T1000 (cell line): ENCODE results near the gene FBXW7.
A peak's percentile ranks its signal among the peaks of the same experiment; 100 is the strongest.

ENCODE experiments used
- DNase-seq: peaks from one replicate; lab custom pipeline; 2025; ENCODE audit warnings: mixed read lengths; lab: John Stamatoyannopoulos, UW

Gene FBXW7

DNA sequence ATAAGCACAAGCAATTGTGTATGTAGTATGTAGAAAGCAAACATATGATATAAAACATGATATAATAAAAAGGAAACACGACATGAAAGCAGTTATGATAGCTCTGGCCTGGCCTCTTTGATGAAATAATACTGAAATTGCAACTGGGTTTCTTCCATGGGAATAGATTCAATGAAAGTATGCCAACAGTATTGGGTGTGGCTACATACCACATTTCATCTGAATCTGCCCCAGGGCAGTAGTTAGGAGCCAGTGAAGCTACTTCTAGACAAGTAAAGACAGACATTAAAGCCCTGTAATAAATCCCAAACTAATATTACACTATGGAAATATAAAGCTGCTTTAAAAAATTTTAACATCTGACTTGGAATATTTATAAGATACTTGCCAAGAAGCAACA, 207.3 kb downstream of the FBXW7 start:
- DNase-seq, result no peak

- no peak for DNase-seq
Observed at GRCh38 chr4:152327606-152328453, 208.1 kb downstream of the FBXW7 start.

GRCh38 chr4:152325831-152326230, 210.1 kb downstream of the FBXW7 start:
- no peak for DNase-seq

DNA sequence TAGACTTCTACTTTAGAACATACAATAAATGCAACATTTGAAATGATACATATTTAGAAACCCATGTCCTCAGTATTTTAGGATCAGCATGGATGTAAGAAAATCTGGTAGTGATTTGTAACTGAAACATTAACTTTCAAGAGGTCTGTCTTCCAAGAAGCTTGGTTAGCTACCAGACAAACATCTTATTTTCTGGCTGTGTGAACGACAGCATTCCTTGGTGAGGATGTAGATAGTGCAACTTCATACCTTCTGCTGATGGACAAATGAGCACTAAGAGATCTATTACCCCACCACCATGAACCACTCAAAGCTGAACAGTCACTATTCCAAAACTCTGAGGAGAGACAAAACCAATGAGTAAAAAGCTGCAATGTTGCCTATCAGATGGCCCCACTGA, 212.7 kb downstream of the FBXW7 start:
- no peak for DNase-seq

DNA sequence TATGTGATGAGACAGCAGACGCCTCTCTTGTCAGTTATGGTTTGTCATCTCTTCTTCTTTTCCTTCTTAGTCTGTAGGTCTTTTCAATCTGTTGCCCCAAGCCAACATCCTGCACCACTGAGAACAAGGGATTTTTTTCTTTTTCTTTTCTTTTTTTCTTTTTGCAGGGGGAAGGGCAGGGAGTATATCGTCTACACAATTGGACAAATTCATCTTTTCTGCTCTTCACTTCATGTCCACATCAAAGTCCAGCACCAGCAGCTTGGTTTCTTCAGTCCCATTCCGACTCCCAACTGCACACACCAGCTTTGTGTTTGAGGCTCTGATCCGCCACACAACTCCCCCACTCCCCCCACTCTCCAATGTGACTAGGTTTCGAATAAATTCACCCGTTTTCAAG, 213.2 kb downstream of the FBXW7 start:
- DNase-seq, result no peak

GRCh38 chr4:152321923-152322322, 214.0 kb downstream of the FBXW7 start:
- DNase-seq, result no peak

GRCh38 chr4:152321398-152321797, 214.5 kb downstream of the FBXW7 start:
- no peak for DNase-seq

DNA sequence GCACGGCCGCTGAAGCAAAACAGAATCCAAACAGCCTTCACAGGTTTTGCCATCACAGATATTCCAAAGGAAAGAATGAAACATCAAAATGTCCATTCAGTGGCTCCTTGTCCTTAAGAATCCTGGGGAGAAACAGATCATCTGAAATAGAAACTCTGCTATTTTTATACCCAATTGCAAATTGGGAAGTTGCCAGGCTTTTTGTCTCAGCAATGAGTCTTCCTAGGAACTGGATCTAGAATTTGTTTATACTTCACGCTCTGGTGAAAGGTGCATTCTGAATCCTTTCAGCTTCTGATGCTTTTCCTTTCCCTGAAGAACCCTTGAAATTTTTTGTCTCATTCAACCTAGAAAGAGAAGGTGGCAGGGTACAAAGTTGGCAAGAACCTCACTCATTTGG, 218.9 kb downstream of the FBXW7 start:
- DNase-seq, result no peak

DNA sequence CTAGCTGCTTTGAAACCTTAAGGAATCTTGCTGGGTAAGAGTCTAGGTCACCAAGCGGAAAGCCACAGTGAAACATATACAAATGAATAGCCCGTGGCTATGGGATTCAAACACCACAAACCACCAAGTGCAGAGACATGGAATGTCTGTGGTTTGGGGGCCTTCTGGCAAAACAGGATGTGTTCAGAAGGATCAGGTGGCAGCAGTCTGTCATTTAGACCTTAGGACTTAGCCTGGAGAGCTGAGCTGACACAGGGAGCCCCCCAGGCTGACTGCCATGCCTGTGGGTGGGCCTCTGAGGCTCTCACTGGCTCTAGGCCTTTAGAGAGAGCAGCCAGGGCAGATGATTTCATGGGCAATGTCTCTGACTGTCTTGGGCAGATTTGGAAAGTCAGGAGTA, 225.6 kb downstream of the FBXW7 start:
- peak; percentile 31 for DNase-seq

DNA sequence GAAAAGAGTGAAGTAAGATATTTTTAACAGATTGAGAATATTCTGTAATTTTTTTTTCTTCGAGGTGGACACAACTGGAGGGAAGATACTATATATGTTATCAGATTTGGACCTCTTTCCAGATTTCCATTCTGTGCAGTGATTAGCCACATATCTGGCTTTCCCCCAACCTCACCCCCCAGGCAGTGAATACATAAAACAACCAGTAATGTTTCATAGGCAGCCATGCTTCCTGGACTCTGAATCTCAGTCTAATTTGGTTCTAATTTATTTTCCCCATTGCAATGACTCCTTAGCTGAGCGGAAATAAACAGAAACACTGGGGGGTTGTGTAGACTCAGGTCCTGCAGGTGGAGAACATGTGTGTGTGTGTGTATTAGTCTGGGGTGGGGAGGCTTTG, 226.5 kb downstream of the FBXW7 start:
- no peak for DNase-seq

DNA sequence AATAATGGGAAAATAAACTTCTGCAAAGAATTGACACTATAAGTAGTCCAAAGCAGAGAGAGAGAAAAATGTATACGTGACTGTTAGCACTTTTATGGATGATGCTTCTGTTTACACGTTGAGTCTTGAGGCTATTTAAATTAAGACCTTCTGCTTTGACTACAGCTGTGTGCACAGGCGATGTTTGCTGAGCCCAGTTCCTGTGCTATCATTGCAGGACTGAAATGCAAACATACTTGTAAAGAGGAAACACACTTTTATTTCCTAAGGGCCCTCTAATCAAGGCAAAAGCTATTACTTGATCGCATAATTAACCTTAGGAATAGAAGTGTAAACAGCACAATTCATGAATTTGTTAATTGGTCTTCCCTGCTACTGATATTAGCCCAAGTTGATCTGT, 226.9 kb downstream of the FBXW7 start:
- DNase-seq, result no peak

DNA sequence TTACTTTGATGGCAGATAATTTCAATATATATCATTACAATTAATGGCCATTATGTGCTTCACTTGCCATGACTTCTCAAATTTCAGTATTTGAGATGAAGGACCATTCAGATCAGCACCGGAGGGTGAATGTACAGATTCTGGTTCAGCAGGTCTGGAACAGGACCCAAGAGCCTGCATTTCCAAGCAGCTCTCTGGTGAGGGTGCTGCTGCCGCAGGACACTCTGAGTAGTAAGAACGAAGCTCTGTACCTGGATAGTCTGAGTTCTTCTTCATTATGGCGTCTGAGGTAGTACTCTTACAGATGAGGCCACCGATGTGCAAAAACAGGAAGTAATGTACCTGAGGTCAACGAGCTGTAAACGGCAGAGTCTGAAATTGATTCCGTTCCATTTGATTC, 228.2 kb downstream of the FBXW7 start:
- DNase-seq, result no peak

- DNase-seq, result no peak
Observed at GRCh38 chr4:152306541-152306940, 229.4 kb downstream of the FBXW7 start.

DNA sequence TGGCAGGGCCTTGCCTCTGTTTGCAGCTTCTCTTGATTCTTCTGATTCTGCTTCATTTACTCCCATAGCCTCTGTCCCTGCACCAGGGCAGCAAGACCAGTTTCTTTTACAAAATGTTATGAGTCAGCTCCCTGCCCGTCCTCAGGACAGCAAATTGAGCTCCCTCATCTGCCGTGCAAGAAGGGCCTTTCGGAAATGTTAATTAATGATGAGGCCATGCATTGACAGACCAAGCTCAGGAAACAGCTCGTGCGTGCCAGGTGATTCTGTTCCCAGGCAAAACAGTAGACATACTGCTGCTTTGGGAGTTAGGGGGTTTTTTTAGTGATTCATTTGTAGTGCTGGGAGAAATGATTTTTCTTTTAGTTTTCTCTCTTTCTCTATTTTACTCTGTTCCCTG, 231.7 kb downstream of the FBXW7 start:
- no peak for DNase-seq

DNA sequence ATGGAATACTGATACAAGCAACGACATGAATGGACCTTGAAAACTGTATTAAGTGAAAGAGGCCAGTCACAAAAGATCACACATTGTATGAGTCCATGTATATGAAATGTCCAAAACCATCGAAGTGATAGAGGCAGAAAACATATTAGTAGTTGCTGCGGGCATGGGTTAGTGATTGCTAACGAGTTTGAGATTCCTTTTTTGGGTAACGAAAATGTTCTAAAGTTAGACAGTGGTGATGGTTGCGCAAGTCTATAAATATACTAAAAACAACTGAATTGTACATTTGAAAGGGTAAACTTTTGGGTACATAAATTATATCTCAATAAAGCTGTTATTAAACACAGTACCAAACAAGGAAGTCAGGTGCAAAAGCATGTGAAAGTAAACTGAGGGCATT, 234.5 kb downstream of the FBXW7 start:
- DNase-seq, result no peak

DNA sequence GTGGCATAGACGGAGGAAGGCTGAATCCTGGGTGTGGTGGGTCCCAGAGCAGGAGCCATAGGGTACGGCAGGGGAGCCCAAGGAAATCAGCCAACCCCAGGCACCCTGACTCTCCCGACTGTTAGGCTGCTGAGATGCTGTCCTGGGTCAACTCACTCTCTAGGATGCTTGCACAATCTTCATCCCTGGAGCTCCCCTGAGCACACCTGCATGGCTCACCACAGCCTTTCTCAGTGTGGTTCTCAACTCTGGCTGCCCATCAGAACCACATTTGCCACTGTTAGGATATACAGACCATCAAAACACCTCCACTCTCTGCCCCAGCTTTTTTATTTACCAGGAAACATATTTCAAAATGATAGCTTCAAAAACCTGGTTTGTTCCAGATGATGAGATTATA, 236.3 kb downstream of the FBXW7 start:
- no peak for DNase-seq

GRCh38 chr4:152296386-152296785, 239.5 kb downstream of the FBXW7 start:
- DNase-seq, result no peak

- DNase-seq, result no peak
Observed at GRCh38 chr4:152294765-152295164, 241.1 kb downstream of the FBXW7 start.

GRCh38 chr4:152294331-152294730, 241.6 kb downstream of the FBXW7 start:
- no peak for DNase-seq

DNA sequence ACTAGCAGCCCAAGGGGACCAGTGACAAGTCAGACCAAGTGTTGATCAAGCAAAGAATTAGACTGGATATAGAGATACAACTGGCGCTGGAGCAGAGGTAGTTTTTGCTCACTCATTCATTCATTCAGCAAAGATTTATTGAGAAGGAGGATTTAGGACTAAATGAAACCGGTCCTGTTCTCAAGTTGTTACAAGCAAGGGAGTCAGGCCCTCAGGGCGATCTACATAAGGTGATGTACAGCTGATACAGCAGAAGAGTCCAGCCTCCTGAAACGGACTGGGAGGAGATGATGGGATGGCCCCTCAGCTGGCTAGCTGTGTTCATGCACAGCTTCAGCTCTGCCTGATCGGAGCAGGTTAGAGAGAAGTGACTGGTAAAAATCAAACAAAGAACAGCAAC, 242.4 kb downstream of the FBXW7 start:
- no peak for DNase-seq

- no peak for DNase-seq
Observed at GRCh38 chr4:152290366-152290921, 245.4 kb downstream of the FBXW7 start.

- no peak for DNase-seq
Observed at GRCh38 chr4:152289941-152290340, 246.0 kb downstream of the FBXW7 start.

DNA sequence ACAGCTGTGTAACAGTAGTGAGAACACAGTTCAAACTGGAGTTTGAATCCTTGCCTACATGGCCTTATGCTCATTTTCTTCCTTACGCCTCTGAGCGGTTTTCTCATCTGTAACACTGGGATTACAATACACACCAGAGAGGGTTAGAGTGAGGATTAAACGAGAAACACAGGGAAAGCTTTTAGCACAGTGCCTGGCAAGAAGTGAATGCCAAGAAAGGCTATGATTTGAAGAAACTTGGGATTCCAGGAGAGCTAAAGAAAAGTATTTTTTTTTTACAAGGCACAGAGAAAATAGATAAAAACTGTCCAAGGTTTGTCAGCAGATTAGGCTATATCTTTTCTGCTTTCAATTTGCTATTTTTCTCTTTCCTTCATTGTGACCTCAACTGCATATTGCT, 246.4 kb downstream of the FBXW7 start:
- no peak for DNase-seq
